A673 (cell line): ENCODE data around the gene SMARCA4.

Experiments
- EZH2 ChIP-seq: fragments of 200-600 bp; sonication (generic); IDR thresholded peaks from 2 replicates; pipeline ENCODE4 v1.6.1; 2017; ENCODE audit warnings: borderline replicate concordance, low read depth, mild to moderate bottlenecking, mixed read lengths, antibody characterized with exemption, low read length; ENCODE audit not compliant: poor library complexity, severe bottlenecking
- TF ChIP-seq, protein P1 (sequence below): fragments of 300-800, 200-600 bp; sonication (generic); conservative IDR thresholded peaks from 2 replicates; pipeline ENCODE4 v1.5.1; 2017; ENCODE audit warnings: low read depth, mild to moderate bottlenecking, antibody characterized with exemption, low read length, moderate library complexity, mixed read lengths

DNA sequence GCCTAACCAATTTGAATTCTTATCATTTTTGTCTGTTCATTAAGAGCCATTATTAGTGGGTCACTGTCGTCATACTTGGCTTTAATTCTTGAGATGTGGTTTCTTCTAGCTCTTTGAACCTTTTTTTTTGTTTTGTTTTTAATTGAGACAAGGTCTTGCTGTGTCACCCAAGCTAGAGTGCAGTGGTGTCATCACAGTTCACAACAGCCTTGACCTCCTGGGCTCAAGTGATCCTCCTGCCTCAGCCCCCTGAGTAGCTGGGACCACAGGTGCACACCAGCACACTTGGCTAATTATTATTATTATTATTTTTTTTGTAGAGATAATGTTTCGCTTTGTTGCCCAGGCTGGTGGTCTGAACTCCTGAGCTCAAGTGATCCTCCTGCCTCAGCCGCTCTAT, 102.6 kb downstream of the SMARCA4 start:
- TF ChIP-seq, protein P1, sequence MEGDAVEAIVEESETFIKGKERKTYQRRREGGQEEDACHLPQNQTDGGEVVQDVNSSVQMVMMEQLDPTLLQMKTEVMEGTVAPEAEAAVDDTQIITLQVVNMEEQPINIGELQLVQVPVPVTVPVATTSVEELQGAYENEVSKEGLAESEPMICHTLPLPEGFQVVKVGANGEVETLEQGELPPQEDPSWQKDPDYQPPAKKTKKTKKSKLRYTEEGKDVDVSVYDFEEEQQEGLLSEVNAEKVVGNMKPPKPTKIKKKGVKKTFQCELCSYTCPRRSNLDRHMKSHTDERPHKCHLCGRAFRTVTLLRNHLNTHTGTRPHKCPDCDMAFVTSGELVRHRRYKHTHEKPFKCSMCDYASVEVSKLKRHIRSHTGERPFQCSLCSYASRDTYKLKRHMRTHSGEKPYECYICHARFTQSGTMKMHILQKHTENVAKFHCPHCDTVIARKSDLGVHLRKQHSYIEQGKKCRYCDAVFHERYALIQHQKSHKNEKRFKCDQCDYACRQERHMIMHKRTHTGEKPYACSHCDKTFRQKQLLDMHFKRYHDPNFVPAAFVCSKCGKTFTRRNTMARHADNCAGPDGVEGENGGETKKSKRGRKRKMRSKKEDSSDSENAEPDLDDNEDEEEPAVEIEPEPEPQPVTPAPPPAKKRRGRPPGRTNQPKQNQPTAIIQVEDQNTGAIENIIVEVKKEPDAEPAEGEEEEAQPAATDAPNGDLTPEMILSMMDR: no peak
- no peak for TF ChIP-seq EZH2
